ENCODE results near the gene COL4A6. TPM values are rescaled to one million over a fixed set of nuclear protein-coding genes. Genes with fewer than 3 reads are reported as not detected.

Gene COL4A6
- total and polyA plus RNA-seq, 2 of the 4 experiments (the other 2 are of a cell fraction), result 0.36 to 0.74 TPM

GRCh38 chrX:108292053-108292452 lies 146.2 kb downstream of the COL4A6 start:
- Histone ChIP-seq H2AFZ (replicated peaks; ENCODE audit: low read length, poor library complexity) (no peak overlapping the region), H3K9me1 (ENCODE audit: insufficient read depth, low read length) (no peaks in the 10 kb centered on the region), H3K56ac (ENCODE audit: extremely low read depth, insufficient read depth, low read length) (no peak overlapping the region), H3K27me3 (ENCODE audit: control insufficient read depth, insufficient read depth, low read length) (peaks cover 8% of the 10 kb centered on the region), H2BK120ac (ENCODE audit: low read depth, low read length) (no peak overlapping the region), H3K18ac (ENCODE audit: low read depth, low read length) (no peak overlapping the region), H2BK15ac (ENCODE audit: low read depth, low read length) (no peak overlapping the region), H3K23ac (ENCODE audit: low read depth, low read length) (no peak overlapping the region), H3K79me1 (ENCODE audit: low read depth in 1 of 2, low read length in 2 of 2) (no peaks in the 10 kb centered on the region), H3K4me3 (ENCODE audit: insufficient read depth, low read depth, low read length) (no peak overlapping the region), H2AK9ac (replicated peaks; ENCODE audit: low read depth, low read length, poor library complexity) (no peak overlapping the region), H4K91ac (ENCODE audit: insufficient read depth, low read depth, low read length) (no peak overlapping the region), H3K9me3 (ENCODE audit: control insufficient read depth, insufficient read depth, low read length) (peaks cover 5% of the 10 kb centered on the region), H2BK20ac (ENCODE audit: low read depth, low read length) (no peak overlapping the region), H3K4me2 (ENCODE audit: low read depth, low read length) (no peak overlapping the region), H2AK5ac (ENCODE audit: low read depth, low read length) (no peak overlapping the region), H2BK5ac (ENCODE audit: low read depth, low read length, poor library complexity, severe bottlenecking) (no peak overlapping the region), H3K14ac (replicated peaks; ENCODE audit: low read depth, low read length) (no peak overlapping the region), H4K20me1 (ENCODE audit: insufficient read depth, low read length) (no peaks in the 10 kb centered on the region), H4K8ac (ENCODE audit: low read depth in 2 of 2, low read length in 2 of 2) (no peak overlapping the region), H3K36me3 (ENCODE audit: control insufficient read depth, insufficient read depth, low read length) (0 out of 2 replicates have a peak, but pooled peaks cover 1% of the 10 kb centered on the region), H3K9ac (ENCODE audit: low read depth, low read length) (no peak overlapping the region), H3K4me1 (ENCODE audit: control insufficient read depth, insufficient read depth, low read length) (no peaks in the 10 kb centered on the region), H3K4ac (ENCODE audit: low read depth, low read length) (no peak overlapping the region), H4K5ac (ENCODE audit: low read depth, low read length) (no peak overlapping the region), H3K27ac (ENCODE audit: insufficient read depth, low read length) (no peak overlapping the region)
- CTCF ChIA-PET, result interaction anchor here (0.6 kb wide), 1 partner anchor 21 kb away, joined by 3 read pairs; no protein-coding TSS in a partner anchor
- POLR2A ChIA-PET (ENCODE audit: unreplicated experiment), result no interaction called here
- dilution Hi-C loops (cut with HindIII; ENCODE audit: low sequenced_read_pairs, unreplicated experiment) (no loop called here), intact Hi-C loops (cut with micrococcal nuclease) (no loop called here), in situ Hi-C loops (cut with MboI; ENCODE audit: low sequenced_read_pairs) (no loop called here)
- no CpG with 5 or more reads among the region's 3 CpGs for WGBS, 2 experiments (ENCODE audit: extremely low coverage in 2 of 2, insufficient read length in 1 of 2)
- DNase-seq (no peak), ATAC-seq (ENCODE audit: low read depth) (no peak)
- TF ChIP-seq FOS (IDR thresholded peaks at IDR 0.05; ENCODE audit: low read depth, low read length), result no peak
- no peak for TF ChIP-seq SMC3 (IDR thresholded peaks at IDR 0.05; ENCODE audit: low read depth, low read length)
- BruUV-seq (replicated peaks), result no TSS peak
